Measurements from ENCODE around the gene LTB4R2. TPM values are rescaled to one million over a fixed set of nuclear protein-coding genes. Genes with fewer than 3 reads are reported as not detected.

LTB4R2 gene
- total RNA-seq, 2 experiments from 2014 or later: 15.7 to 37.6 TPM

DNA sequence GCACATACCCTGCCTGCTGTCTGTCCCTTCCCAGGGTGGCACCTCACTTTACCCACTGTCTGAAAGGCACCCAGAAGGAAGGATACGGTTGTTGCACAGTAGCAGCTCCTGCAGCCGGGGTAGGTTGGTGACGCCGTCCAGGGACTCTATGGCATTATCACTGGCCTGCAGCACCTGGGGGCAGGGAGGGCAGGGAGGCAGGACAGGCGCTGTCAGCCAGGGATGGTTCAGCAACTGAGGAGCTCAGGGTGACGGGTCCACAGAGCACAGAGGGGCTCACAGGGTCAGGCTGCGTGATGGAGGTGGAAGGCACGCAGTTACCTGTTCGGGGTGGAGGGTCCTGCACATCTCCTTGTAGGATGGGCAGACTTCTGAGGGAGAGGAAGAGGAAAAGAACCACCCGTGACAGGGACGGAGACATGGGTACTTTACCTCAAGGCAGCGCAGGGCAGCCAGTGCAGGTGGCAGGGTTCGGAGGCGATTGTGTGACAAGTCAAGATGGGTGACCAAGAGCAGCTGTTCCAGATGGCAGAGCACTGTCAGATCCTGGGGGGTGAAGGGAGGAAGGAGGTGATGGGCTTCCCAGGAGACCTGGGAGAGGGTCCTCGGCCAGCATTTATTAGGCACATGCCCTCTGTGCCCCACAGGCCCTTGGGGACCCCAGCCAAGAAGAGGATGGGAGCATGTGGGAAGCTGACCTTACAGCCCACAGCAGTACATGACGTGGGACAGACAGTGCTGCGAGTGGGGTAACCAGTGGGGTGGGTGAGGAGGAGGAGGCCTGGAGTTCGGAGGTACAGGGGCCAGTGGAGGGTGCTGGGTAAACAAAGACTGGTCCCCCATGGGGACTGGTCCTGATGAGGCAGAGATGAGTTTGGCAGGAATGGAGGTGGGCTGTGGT is 43.3 kb upstream of the LTB4R2 start:
- Histone ChIP-seq H4K20me1 (ENCODE audit: insufficient read depth, low read length) (no peaks in the 10 kb centered on the region), H3K27ac (ENCODE audit: low read depth, low read length, poor library complexity, severe bottlenecking) (no peak overlapping the region), H3K9me2 (ENCODE audit: insufficient read depth, low read length) (no peaks in the 10 kb centered on the region), H3K36me3 (ENCODE audit: insufficient read depth, low read length) (no peaks in the 10 kb centered on the region), H3K9me3 (ENCODE audit: low read length) (no peaks in the 10 kb centered on the region), H3K4me3 (ENCODE audit: low read depth, low read length, poor library complexity, severe bottlenecking) (no peak overlapping the region), H3K4me2 (ENCODE audit: low read length) (no peak overlapping the region), H2AFZ (ENCODE audit: low read length) (no peak overlapping the region), H3K79me2 (ENCODE audit: insufficient read depth, low read depth, low read length) (no peaks in the 10 kb centered on the region), H3K4me1 (ENCODE audit: insufficient read depth, low read length, poor library complexity, severe bottlenecking) (peaks cover 18% of the 10 kb centered on the region)
- intact Hi-C loops (cut with micrococcal nuclease; ENCODE audit: unreplicated experiment): no loop called here
- no peak for DNase-seq (ENCODE audit: low spot score)
- no TSS peak for BruUV-seq (replicated peaks)
- ChIA-PET CTCF (ENCODE audit: unreplicated experiment) (no interaction called here), POLR2A (interaction anchor here (0.6 kb wide), 1 partner anchor 140 kb away, joined by 3 read pairs; no protein-coding TSS in a partner anchor)
- TF ChIP-seq EZH2phosphoT487 (IDR thresholded peaks at IDR 0.05; ENCODE audit: borderline replicate concordance, low read depth, low read length): no peak
- TF ChIP-seq, protein P1, sequence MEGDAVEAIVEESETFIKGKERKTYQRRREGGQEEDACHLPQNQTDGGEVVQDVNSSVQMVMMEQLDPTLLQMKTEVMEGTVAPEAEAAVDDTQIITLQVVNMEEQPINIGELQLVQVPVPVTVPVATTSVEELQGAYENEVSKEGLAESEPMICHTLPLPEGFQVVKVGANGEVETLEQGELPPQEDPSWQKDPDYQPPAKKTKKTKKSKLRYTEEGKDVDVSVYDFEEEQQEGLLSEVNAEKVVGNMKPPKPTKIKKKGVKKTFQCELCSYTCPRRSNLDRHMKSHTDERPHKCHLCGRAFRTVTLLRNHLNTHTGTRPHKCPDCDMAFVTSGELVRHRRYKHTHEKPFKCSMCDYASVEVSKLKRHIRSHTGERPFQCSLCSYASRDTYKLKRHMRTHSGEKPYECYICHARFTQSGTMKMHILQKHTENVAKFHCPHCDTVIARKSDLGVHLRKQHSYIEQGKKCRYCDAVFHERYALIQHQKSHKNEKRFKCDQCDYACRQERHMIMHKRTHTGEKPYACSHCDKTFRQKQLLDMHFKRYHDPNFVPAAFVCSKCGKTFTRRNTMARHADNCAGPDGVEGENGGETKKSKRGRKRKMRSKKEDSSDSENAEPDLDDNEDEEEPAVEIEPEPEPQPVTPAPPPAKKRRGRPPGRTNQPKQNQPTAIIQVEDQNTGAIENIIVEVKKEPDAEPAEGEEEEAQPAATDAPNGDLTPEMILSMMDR (conservative IDR thresholded peaks at IDR 0.05; ENCODE audit: low read length): no peak

DNA sequence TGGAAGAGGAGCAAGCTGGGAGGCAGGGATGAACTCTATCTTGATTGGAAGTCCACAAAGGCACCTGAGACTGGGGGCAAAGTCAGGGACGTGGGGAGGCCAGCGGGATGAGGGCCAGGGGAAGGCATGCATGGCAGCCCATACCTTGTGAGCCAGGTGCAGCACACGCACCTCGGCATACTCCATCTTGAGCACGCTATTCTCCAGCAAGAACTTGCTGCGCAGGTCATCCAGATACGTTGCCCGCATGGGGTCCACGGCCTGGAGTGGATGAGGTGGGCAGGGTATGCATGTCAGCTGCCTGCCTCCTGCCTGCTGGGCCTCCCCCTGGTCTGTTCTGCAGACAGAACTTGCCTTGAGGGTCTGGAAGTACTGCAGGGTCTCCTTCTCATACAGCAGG is 42.4 kb upstream of the LTB4R2 start:
- intact Hi-C loops (cut with micrococcal nuclease; ENCODE audit: unreplicated experiment): no loop called here
- BruUV-seq (replicated peaks): no TSS peak
- Histone ChIP-seq H3K27ac (ENCODE audit: low read depth, low read length, poor library complexity, severe bottlenecking) (no peak overlapping the region), H3K4me1 (ENCODE audit: insufficient read depth, low read length, poor library complexity, severe bottlenecking) (peaks cover 28% of the 10 kb centered on the region), H4K20me1 (ENCODE audit: insufficient read depth, low read length) (no peaks in the 10 kb centered on the region), H3K9me2 (ENCODE audit: insufficient read depth, low read length) (no peaks in the 10 kb centered on the region), H3K9me3 (ENCODE audit: low read length) (no peaks in the 10 kb centered on the region), H3K4me2 (ENCODE audit: low read length) (no peak overlapping the region), H3K79me2 (ENCODE audit: insufficient read depth, low read depth, low read length) (no peaks in the 10 kb centered on the region), H3K36me3 (ENCODE audit: insufficient read depth, low read length) (no peaks in the 10 kb centered on the region), H2AFZ (ENCODE audit: low read length) (no peak overlapping the region), H3K4me3 (ENCODE audit: low read depth, low read length, poor library complexity, severe bottlenecking) (no peak overlapping the region)
- CTCF ChIA-PET (ENCODE audit: unreplicated experiment): no interaction called here
- POLR2A ChIA-PET: no interaction called here
- no peak for DNase-seq (ENCODE audit: low spot score)
- TF ChIP-seq EZH2phosphoT487 (IDR thresholded peaks at IDR 0.05; ENCODE audit: borderline replicate concordance, low read depth, low read length): no peak
- TF ChIP-seq, protein P1 (conservative IDR thresholded peaks at IDR 0.05; ENCODE audit: low read length): no peak

- ChIA-PET CTCF (ENCODE audit: unreplicated experiment) (no interaction called here), POLR2A (no interaction called here)
- DNase-seq (ENCODE audit: low spot score): no peak
These were observed 41.7 kb upstream of the LTB4R2 start for GRCh38 chr14:24268225-24268624.

More at GRCh38 chr14:24268225-24268624, 41.7 kb upstream of the LTB4R2 start:
- Histone ChIP-seq H3K9me2 (ENCODE audit: insufficient read depth, low read length) (no peaks in the 10 kb centered on the region), H3K9me3 (ENCODE audit: low read length) (no peaks in the 10 kb centered on the region), H2AFZ (ENCODE audit: low read length) (no peak overlapping the region), H3K4me2 (ENCODE audit: low read length) (no peak overlapping the region), H3K4me3 (ENCODE audit: low read depth, low read length, poor library complexity, severe bottlenecking) (no peak overlapping the region), H3K79me2 (ENCODE audit: insufficient read depth, low read depth, low read length) (no peaks in the 10 kb centered on the region), H3K27ac (ENCODE audit: low read depth, low read length, poor library complexity, severe bottlenecking) (no peak overlapping the region), H4K20me1 (ENCODE audit: insufficient read depth, low read length) (no peaks in the 10 kb centered on the region), H3K4me1 (ENCODE audit: insufficient read depth, low read length, poor library complexity, severe bottlenecking) (peaks cover 34% of the 10 kb centered on the region), H3K36me3 (ENCODE audit: insufficient read depth, low read length) (no peaks in the 10 kb centered on the region)
- intact Hi-C loops (cut with micrococcal nuclease; ENCODE audit: unreplicated experiment): no loop called here
- TF ChIP-seq EZH2phosphoT487 (IDR thresholded peaks at IDR 0.05; ENCODE audit: borderline replicate concordance, low read depth, low read length): no peak
- TF ChIP-seq, protein P1 (conservative IDR thresholded peaks at IDR 0.05; ENCODE audit: low read length): no peak
- no TSS peak for BruUV-seq (replicated peaks)

Data from OCI-LY7 (cell line).